Measurements from ENCODE around the gene AADAC. TPM values are rescaled to one million over a fixed set of nuclear protein-coding genes. Genes with fewer than 3 reads are reported as not detected.

The AADAC gene
- total RNA-seq, 3 donors from 2014 or later, result 4.5 TPM; not detected in 2

- Histone ChIP-seq H3K9me3 (no peaks in the 10 kb centered on the region), H3K27ac (no peak overlapping the region), H3K4me3 (no peak overlapping the region), H3K36me3 (no peaks in the 10 kb centered on the region), H3K4me1 (no peaks in the 10 kb centered on the region), H3K27me3 (no peaks in the 10 kb centered on the region)
- DNase-seq (ENCODE audit: low spot score in 2 of 2), result no peak
- intact Hi-C loops (cut with DNase I; ENCODE audit: low total_unique reads), result no loop called here
- TF ChIP-seq POLR2A (IDR thresholded peaks at IDR 0.05) (no peak), POLR2AphosphoS5 (IDR thresholded peaks at IDR 0.05) (no peak), CTCF (IDR thresholded peaks at IDR 0.05) (no peak)
These were observed 38.3 kb upstream of the AADAC start for GRCh38 chr3:151775314-151776258.

GRCh38 chr3:151776259-151776740, 37.6 kb upstream of the AADAC start:
- no peaks in the 10 kb centered on the region for H3K27me3 ChIP-seq
- H3K36me3 ChIP-seq, result no peaks in the 10 kb centered on the region
- no peak overlapping the region for H3K4me3 ChIP-seq
- no peak for DNase-seq (ENCODE audit: low spot score in 2 of 2)
- H3K9me3 ChIP-seq, result no peaks in the 10 kb centered on the region
- TF ChIP-seq CTCF (IDR thresholded peaks at IDR 0.05) (no peak), POLR2A (IDR thresholded peaks at IDR 0.05) (no peak), POLR2AphosphoS5 (IDR thresholded peaks at IDR 0.05) (no peak)
- no peak overlapping the region for H3K27ac ChIP-seq
- intact Hi-C loops (cut with DNase I; ENCODE audit: low total_unique reads), result no loop called here
- no peaks in the 10 kb centered on the region for H3K4me1 ChIP-seq

GRCh38 chr3:151777880-151778279, 36.0 kb upstream of the AADAC start:
- intact Hi-C loops (cut with DNase I; ENCODE audit: low total_unique reads), result no loop called here
- no peak overlapping the region for H3K4me3 ChIP-seq

GRCh38 chr3:151787626-151788025, 26.3 kb upstream of the AADAC start:
- H3K9me3 ChIP-seq, result no peaks in the 10 kb centered on the region
- intact Hi-C loops (cut with DNase I; ENCODE audit: low total_unique reads), result no loop called here

More at GRCh38 chr3:151777880-151778279, 36.0 kb upstream of the AADAC start:
- Histone ChIP-seq H3K4me1 (no peaks in the 10 kb centered on the region), H3K27me3 (no peaks in the 10 kb centered on the region), H3K9me3 (no peaks in the 10 kb centered on the region), H3K36me3 (no peaks in the 10 kb centered on the region), H3K27ac (no peak overlapping the region)
- TF ChIP-seq CTCF (IDR thresholded peaks at IDR 0.05) (no peak), POLR2A (IDR thresholded peaks at IDR 0.05) (no peak), POLR2AphosphoS5 (IDR thresholded peaks at IDR 0.05) (no peak)
- DNase-seq (ENCODE audit: low spot score in 2 of 2), result no peak

More at GRCh38 chr3:151787626-151788025, 26.3 kb upstream of the AADAC start:
- H3K27me3 ChIP-seq, result no peaks in the 10 kb centered on the region
- H3K4me3 ChIP-seq, result no peak overlapping the region
- no peak overlapping the region for H3K27ac ChIP-seq
- TF ChIP-seq CTCF (IDR thresholded peaks at IDR 0.05), result no peak
- TF ChIP-seq POLR2AphosphoS5 (IDR thresholded peaks at IDR 0.05), result no peak
- no peak for TF ChIP-seq POLR2A (IDR thresholded peaks at IDR 0.05)
- DNase-seq (ENCODE audit: low spot score in 2 of 2), result no peak
- no peaks in the 10 kb centered on the region for H3K36me3 ChIP-seq
- no peaks in the 10 kb centered on the region for H3K4me1 ChIP-seq
